Measurements from ENCODE around the gene AOX1.

GRCh38 chr2:200578778-200579177 lies 7.0 kb upstream of the AOX1 start:
- TF ChIP-seq, protein P1, sequence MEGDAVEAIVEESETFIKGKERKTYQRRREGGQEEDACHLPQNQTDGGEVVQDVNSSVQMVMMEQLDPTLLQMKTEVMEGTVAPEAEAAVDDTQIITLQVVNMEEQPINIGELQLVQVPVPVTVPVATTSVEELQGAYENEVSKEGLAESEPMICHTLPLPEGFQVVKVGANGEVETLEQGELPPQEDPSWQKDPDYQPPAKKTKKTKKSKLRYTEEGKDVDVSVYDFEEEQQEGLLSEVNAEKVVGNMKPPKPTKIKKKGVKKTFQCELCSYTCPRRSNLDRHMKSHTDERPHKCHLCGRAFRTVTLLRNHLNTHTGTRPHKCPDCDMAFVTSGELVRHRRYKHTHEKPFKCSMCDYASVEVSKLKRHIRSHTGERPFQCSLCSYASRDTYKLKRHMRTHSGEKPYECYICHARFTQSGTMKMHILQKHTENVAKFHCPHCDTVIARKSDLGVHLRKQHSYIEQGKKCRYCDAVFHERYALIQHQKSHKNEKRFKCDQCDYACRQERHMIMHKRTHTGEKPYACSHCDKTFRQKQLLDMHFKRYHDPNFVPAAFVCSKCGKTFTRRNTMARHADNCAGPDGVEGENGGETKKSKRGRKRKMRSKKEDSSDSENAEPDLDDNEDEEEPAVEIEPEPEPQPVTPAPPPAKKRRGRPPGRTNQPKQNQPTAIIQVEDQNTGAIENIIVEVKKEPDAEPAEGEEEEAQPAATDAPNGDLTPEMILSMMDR (IDR thresholded peaks at IDR 0.05), result peak in 3 of 4 experiments; percentile 47 to 59 (median 57)
- TF ChIP-seq POLR2AphosphoS5 (IDR thresholded peaks at IDR 0.05), result no peak

All from prostate gland (tissue), 2 donors.